ENCODE data around the gene CNGA2. TPM values are rescaled to one million over a fixed set of nuclear protein-coding genes. Genes with fewer than 3 reads are reported as not detected.

Gene CNGA2
- total and polyA plus RNA-seq, 10 of the 15 experiments (the other 5 are each of a cell fraction or from before 2014, with no cell fraction given) = not detected

DNA sequence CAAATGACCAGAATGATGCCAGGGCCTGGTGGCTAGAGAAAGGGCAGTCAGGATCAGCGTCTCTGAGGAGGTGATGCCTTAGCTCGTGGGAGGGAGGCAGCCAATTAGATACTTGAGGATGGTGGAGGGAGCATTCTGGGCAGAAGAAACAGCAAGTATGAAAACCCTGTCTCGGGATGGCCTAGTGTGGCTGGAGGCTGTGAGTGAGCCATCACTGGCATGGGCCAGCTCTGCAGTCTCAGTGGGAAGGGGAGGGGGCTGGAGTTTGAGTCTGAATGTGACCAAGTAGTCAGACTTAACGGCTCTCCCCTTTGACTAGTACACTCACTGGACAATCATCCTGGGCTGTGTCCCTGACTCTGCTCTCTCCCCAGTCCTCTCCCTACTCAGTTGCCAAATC lies 7.1 kb downstream of the CNGA2 start (continued):
- no peak for TF ChIP-seq HSF1 (IDR thresholded peaks at IDR 0.05; ENCODE audit: low read depth, low read length)

- POLR2A ChIA-PET = no interaction called here
- Histone ChIP-seq H3K27me3 (replicated peaks in 1 of 2; ENCODE audit: control insufficient read depth in 2 of 2, insufficient read depth in 2 of 2, low read length in 1 of 2) (no peaks in the 10 kb centered on the region; a peak in 1 of 4 replicates), H3K9ac (ENCODE audit: control insufficient read depth, insufficient read depth, low read length) (no peak overlapping the region), H3K4me1 (ENCODE audit: control insufficient read depth, insufficient read depth, low read length) (no peaks in the 10 kb centered on the region), H2AFZ (ENCODE audit: control insufficient read depth, low read depth, low read length) (no peak overlapping the region), H3K9me3 (replicated peaks; ENCODE audit: control insufficient read depth, insufficient read depth, low read length) (no peaks in the 10 kb centered on the region), H3K79me2 (ENCODE audit: control insufficient read depth, insufficient read depth, low read length) (no peaks in the 10 kb centered on the region), H4K20me1 (ENCODE audit: control insufficient read depth, insufficient read depth) (no peaks in the 10 kb centered on the region), H3K36me3 (ENCODE audit: control insufficient read depth in 2 of 2, insufficient read depth in 2 of 2, low read length in 1 of 2) (no peaks in the 10 kb centered on the region), H3K4me2 (ENCODE audit: control insufficient read depth, insufficient read depth) (no peak overlapping the region), H3K4me3 (no peak overlapping the region), H3K27ac (ENCODE audit: control insufficient read depth, insufficient read depth) (no peak overlapping the region)
- 64% methylated on average over 5 of the region's 5 CpGs for WGBS (ENCODE audit: insufficient coverage, insufficient replicate concordance, low lambda C conversion rate, missing lambda C conversion rate)
- in situ Hi-C loops (cut with MboI) = no loop called here
- no peak for FAIRE-seq
- RAD21 ChIA-PET (ENCODE audit: unreplicated experiment) = no interaction called here
- intact Hi-C loops (cut with micrococcal nuclease; ENCODE audit: unreplicated experiment) = no loop called here
- CTCF ChIA-PET = no interaction called here
- DNase-seq (ENCODE audit: low read depth, low spot score) = no peak
- SMC1A ChIA-PET (ENCODE audit: uncharacterized antibody, unreplicated experiment) = no interaction called here
- no peak for ATAC-seq
- BruUV-seq (replicated peaks) = no TSS peak
- TF ChIP-seq HDGF (IDR thresholded peaks at IDR 0.05) (no peak), RBBP5 (conservative IDR thresholded peaks at IDR 0.05) (no peak), KLF5 (IDR thresholded peaks at IDR 0.05; ENCODE audit: partially characterized antibody) (no peak), CBFB (IDR thresholded peaks at IDR 0.05; ENCODE audit: low read depth) (no peak), YY1 (IDR thresholded peaks at IDR 0.05; ENCODE audit: low read depth, low read length) (no peak), FOS (IDR thresholded peaks at IDR 0.05; ENCODE audit: borderline replicate concordance, extremely low read depth, insufficient read length) (no peak), ATF2 (IDR thresholded peaks at IDR 0.05; ENCODE audit: low read length) (no peak), NKRF (conservative IDR thresholded peaks at IDR 0.05) (no peak), NR2C2 (IDR thresholded peaks at IDR 0.05; ENCODE audit: borderline replicate concordance, control insufficient read depth, insufficient read length, low read depth) (no peak), MEF2A (IDR thresholded peaks at IDR 0.05; ENCODE audit: insufficient read depth, low read depth, low read length) (no peak)
- TF ChIP-seq, protein P1, sequence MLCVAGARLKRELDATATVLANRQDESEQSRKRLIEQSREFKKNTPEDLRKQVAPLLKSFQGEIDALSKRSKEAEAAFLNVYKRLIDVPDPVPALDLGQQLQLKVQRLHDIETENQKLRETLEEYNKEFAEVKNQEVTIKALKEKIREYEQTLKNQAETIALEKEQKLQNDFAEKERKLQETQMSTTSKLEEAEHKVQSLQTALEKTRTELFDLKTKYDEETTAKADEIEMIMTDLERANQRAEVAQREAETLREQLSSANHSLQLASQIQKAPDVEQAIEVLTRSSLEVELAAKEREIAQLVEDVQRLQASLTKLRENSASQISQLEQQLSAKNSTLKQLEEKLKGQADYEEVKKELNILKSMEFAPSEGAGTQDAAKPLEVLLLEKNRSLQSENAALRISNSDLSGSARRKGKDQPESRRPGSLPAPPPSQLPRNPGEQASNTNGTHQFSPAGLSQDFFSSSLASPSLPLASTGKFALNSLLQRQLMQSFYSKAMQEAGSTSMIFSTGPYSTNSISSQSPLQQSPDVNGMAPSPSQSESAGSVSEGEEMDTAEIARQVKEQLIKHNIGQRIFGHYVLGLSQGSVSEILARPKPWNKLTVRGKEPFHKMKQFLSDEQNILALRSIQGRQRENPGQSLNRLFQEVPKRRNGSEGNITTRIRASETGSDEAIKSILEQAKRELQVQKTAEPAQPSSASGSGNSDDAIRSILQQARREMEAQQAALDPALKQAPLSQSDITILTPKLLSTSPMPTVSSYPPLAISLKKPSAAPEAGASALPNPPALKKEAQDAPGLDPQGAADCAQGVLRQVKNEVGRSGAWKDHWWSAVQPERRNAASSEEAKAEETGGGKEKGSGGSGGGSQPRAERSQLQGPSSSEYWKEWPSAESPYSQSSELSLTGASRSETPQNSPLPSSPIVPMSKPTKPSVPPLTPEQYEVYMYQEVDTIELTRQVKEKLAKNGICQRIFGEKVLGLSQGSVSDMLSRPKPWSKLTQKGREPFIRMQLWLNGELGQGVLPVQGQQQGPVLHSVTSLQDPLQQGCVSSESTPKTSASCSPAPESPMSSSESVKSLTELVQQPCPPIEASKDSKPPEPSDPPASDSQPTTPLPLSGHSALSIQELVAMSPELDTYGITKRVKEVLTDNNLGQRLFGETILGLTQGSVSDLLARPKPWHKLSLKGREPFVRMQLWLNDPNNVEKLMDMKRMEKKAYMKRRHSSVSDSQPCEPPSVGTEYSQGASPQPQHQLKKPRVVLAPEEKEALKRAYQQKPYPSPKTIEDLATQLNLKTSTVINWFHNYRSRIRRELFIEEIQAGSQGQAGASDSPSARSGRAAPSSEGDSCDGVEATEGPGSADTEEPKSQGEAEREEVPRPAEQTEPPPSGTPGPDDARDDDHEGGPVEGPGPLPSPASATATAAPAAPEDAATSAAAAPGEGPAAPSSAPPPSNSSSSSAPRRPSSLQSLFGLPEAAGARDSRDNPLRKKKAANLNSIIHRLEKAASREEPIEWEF (IDR thresholded peaks at IDR 0.05; ENCODE audit: insufficient replicate concordance, low read depth, low read length) = no peak
Measured at GRCh38 chrX:151742311-151742710, 7.8 kb downstream of the CNGA2 start.

Data from GM12878 (cell line).